ENCODE measurements around the gene CEP112.
"Not testable (repeated sequence)": the region's sequence is repeated elsewhere in the genome, so short reads cannot be mapped to it uniquely, and the experiment has no call there.

Gene CEP112

DNA sequence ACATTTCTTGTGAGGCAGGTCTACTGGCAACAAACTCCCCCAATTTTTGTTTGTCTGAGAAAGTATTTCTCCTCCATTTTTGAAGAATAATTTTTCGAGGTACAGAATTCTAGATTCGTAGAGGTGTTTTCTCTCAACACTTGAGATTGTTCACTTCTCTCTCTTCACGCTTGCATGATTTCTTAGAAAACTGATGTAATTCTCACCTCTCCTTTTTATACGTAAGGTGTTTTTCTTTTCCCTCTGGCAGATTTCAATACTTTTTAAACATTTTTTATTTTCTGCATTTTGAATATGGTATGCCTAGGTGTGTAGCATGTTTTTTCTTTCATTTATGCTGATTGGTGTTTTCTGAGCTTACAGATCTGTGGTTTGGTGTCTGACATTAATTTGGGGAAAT, 429.0 kb downstream of the CEP112 start:
- no peak for FAIRE-seq

DNA sequence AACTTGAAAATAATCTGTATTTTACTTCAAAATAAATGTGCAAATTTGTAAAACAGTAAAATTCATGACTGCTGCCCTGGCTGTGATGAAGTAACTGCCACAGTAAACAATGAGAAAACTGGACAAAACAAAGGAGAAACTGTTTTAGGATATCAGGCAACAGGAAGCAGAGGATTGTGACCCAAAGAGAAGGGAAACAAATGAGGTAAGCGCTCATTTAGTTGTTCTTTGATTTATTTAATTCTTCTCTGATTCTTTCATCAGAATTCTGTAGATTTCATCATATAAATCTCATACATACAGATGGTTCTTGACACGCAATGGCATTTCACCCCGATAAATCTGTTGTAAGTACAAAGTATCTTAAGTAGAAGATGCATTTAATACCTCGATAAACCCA, 432.4 kb downstream of the CEP112 start:
- FAIRE-seq, result no peak

DNA sequence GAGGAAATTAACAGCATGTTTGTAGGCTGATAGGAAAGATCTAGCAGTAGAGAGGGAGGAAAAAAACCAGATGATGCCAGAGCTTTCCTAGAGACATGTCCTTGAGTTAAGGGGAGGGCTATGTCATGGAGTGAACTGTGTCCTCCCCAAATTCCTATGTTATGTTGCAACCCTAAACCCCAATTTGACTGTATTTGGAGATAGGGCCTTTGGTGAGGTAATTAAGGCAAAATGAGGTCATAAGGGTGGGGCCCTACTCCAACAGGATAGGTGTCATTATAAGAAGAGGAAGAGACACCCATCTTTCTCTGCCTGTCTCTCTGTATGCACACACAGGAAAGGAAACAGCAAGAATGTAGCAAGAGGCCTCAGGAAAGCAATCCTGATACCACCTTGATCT, 435.2 kb downstream of the CEP112 start:
- no peak for FAIRE-seq

DNA sequence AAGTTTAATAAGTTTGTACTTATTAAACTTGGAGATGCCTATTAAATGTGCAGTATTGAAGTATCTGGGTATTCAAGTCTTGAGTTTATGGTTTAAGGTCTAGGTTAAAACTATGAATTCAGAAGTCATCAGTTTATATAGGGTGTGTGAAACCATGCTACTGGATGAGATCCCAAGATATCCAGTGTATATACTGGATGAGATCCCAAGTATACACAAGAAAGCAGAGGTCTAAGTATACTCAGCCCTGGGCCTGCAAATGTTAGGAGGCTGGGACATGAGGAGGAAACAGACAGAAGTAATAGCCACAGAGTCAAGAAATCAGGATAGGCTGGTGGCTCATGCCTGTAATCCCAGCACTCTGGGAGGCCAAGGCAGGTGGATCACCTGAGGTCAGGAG, 436.1 kb downstream of the CEP112 start:
- no peak for FAIRE-seq

DNA sequence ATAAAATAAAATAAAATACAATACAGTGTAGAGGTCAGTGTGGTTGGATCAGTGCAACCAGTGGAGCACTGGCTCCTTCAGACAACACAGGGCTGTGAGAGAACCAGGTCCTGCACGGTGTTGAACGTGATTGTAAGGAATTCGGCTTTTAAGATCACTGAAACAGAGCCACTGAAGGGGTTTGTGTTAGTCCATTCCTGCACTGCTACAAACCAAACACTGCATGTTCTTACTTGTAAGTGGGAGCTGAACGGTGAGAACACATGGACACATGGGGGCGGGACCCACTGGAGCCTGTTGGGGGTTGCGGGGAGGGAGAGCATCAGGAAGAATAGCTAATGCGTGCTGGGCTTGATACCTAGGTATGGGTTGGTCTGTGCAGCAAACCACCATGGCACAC, 437.3 kb downstream of the CEP112 start:
- no peak for FAIRE-seq

DNA sequence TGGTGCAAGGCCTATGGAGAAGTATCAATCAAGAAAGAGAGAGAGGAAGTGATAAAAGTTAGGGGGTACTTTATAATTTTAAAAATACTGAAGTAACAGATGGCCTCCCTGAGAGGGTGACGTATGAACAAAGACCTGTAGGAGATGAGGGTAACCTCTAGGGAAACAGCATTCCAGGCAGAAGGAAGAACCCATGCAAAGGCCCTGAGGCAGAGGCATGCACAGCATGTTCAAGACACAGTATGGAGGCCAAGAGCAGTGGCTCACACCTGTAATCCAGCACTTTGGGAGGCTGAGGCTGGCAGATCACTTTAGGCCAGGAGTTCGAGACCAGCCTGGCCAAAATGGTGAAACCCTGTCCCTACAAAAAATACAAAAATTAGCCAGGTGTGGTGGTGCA, 437.9 kb downstream of the CEP112 start:
- no peak for FAIRE-seq

DNA sequence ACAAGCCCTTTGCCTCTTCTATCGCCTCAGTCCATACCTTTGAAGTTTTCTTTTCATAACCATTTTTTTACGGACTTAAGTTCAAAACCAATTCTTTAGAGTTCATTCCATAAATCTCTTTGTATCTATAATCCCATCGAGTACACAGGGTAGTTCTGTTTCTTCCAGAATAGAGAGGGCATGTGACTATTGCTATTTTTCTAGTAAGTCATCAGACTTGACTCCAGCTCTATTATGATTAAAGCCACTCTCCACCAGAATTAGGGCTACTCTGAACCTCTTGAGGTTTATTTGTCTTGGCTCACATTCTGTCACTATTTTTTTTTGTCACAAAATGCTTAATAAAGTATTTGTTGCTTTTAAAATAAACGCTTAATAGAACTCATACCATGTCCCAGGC, 438.6 kb downstream of the CEP112 start:
- no peak for FAIRE-seq

DNA sequence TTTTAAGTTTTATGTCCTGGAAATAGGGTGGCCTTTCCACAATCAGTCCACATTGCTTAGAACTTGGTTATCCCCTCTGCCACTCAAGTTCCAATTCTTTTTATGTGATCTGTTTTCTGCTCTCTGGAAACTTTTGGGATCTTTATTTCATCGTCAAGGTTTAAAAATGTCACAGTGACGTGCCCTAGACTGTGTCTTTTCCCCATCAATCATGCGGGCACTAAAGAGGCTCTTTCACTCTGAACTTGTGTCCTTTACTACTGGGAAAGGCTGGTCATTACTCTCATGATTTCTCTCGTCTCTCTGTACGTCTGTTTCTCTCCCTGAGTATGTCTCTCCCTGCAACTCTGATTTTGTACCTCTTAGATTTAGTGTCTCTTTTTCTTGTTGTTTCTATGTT, 440.7 kb downstream of the CEP112 start:
- FAIRE-seq, result no peak

DNA sequence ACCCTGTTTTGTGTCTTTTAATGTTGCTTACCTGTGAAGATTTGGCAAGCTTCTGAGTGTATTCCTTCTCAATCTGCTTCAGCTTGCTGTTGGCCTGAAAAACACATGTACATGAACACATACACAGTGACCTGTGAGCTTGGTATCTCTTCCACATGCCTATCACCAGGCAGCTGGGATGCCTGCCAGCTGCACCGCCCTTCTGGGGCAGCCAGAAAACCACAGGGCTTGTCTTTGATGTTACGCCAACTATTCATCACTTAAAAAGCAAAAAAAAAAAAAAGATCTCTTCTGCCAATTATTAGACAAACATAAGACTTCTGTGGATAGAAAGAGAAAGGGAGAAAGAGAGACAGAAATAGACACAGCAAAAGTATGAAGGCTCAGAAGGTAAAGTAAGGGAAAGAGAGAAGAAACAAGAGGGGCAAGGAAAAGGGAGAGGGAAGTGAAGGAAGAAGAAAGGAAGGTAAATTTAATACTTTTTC, 441.3 kb downstream of the CEP112 start:
- FAIRE-seq, result no peak

DNA sequence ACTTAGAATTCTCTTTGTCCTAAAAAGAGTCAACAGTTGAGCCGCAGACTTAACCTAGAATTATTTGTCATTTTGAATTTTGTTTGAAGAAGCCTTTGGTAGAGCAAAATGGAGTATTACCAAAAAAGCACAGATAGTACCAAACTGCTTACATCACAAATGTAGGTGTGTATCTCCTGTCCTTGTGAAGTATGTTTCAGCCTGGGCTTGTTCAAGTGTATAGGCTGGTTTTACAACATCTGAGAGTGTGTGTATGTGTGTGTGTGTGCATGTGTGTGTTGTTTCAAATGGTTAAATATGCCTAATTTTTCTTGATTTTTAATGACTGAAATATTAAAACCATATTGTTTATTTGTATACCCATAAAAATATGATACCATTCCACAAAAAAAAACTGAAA, 441.8 kb downstream of the CEP112 start:
- no peak for FAIRE-seq

DNA sequence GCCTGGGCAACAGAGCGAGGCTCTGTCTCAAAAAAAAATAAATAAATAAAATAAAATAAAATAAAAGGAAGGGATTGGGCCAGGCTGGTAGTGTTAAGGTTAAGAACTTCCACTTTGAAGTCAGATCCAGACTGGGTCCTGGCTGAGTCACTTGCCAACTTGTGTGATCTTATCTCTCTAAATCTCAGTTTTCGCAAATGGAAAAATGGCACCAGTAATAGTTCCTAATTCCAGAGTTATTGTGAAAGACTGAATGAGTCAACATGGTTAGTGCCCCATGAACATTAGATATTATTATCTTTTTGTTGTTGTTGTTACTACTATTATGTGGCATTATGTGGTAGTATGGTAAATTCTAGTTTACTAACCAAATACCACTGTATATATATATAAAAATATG, 442.5 kb downstream of the CEP112 start:
- no peak for FAIRE-seq

DNA sequence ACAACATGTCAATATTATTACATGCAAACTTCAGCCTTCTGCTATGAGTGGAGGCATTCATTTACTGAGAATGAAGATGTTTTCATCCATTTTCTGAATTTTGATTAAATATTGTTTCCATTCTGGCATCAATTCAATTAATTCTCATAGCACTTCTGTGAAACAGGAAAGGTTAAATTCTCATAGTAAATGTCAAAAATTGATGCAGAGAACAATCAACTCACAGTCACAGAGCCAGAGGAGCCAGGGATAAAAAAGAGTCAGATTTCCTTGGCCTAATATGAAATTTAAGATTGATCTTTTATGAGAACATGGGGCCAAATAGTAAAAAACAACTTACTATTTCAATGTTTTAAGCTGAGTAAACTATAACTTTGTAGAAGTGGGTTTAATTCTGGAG, 446.7 kb downstream of the CEP112 start:
- FAIRE-seq, result no peak

DNA sequence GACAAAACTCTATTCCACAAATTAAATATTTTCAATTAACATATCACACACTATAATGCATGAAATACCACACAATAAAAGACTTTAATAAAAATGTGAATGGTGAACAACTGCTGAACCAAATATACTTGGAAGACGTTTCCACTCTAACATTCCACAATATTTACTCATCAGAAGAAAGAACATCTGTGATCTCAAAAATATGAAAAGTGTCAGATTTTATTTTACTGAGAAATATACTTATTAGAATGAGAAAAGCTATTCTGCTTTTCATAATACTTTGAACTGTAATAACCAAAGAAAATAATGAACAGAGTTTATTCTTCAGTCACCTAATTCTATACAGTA, 448.7 kb downstream of the CEP112 start:
- peak; percentile 43 for FAIRE-seq

DNA sequence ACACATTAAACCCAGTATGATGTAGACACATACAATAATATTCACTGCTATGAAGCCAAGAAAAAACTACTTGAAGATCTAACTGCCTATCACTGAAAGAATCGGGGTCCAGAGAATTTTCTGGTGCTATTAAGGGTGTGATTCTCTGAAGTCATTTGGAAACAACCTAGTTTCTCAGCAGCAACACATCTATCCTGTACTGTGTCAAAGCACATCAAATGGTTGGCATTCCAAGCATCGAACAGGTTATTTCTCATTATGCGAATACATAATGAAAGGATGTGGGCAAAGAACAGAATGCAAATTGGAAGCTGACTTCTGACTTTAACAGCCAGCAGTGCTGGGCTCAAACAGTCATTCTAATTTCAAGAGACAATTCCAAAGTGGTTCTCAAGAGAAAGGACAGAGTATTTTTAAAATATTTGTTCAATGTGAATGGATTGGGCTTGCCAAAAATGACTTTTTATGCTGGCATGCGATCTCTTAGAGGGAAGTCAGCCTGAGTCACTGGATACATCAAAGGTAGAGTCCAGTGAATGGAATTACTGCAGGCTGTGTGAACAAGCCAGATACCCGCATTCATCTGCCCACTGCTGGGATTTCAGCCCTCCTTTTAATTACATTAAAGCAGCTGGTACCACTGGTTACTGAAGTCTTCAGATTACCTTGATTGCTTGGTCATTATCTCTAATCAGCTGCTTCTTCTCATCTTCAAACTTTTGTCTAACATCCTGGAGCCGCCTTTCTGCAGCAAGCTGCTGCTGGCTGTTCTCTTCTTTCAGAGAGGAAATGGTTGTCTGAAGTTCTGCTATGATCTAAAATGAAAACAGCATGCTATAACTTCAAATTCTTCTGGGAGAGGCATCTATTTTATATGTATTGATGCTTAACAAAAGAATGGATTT, 449.3 kb downstream of the CEP112 start:
- no peak for FAIRE-seq

DNA sequence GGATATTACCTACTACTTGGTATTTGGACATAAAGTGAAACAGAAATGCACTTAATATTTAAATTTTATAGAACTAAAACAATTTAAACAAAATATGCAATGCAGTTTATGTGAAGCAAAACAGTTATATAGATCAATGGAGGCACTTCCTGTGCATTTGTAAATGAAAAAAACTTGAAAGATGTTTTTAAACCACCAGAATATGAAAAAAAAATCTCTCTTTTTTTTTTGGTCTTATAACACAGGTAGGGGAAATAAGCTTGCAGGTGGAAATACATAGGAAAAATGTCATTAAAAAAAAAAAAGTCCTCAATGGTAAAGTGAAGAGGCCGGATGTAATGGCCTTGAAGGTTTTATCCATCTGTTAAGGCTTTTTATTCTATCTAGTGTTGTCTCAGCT, 450.2 kb downstream of the CEP112 start:
- FAIRE-seq, result no peak

DNA sequence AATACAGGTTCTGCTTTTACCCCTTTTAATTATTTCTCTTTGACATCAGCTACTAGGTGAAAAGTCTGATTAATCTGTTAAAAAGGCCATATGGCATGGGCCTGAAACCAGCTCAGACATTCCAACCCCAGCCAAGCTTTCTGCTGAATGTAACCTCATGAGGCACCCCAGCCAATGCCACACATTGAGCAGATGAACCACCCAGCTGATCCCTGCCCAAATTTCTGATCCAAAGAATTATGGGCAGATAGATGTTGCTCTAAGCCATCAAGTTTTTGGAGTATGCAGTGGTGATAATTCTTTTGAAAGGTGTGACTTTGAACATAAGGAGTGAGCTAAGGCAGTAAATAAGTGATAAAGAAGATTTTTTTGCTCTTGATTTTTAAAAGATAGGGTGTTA, 452.9 kb downstream of the CEP112 start:
- FAIRE-seq, result no peak

DNA sequence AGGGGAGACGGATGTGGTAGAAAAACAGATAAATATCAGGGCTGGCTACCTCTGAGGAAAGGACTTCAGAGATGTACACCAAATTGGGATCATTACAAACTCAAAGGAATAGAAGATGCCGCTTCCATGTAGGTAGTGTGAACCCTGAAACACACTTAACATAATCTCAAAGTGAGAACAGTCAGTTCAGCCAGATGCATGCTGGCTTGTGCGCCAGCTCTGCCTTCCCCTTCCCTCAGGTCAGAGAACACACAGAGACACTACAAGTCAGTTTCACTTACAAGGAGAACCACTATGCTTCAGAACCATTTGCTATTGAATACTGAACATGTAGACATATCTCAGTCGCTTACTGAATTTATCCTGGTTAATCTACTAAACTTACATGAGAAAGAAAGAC, 454.5 kb downstream of the CEP112 start:
- FAIRE-seq, result no peak

DNA sequence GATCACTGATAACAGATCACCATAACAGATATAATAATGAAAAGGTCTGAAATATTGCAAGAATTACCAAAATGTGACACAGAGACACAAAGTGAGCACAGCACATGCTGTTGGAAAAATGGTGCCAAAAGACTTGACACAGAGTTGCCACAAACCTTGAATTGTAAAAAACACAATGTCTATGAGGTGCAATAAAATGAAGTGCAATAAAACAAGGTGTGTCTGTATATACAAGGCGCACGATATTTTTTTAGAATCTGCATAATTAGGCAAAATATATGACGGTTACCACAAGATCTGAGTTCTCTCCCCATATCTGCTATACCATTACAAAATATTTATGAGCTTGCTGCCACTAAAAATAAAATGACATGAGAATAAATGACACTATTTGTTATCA, 458.6 kb downstream of the CEP112 start:
- no peak for FAIRE-seq

DNA sequence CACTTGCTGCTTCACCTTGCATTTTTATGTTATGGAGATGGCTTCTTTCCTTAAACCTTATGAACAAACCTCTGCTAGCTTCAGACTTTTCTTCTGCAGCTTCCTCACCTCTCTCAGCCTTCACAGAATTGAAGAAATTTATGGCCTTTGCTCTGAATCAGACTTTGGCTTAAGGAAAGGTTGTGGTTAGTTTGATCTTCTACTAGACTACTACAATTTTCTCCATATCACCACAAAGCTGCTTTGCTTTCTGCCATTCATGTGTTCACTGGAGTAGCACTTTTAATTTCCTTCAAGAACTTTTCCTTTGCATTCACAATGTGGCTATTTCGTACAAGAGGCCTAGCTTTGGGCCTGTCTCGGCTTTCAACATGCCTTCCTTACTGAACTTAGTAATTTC, 459.3 kb downstream of the CEP112 start:
- FAIRE-seq, result not testable (repeated sequence)

DNA sequence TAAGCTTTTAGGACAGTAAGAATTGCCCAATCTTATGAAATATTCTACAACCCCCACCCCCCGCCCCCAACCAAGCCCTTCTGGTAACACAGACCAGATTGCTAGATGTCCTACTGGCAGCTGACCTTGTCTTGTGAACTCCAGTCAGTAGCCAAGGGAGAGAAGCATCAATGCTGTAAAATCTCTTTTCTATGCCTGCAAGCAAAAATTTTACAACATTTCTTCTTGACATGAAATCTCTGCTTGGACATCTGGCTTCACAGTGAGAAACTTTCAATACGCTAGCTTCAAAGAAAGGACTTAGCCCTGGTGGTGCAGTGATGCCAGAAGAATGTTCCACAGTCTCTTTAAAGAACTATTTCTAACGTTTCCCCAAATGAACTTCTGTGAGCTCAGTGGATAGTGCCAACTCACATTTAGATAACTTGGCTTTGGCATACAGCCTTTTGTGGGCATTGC, 461.2 kb downstream of the CEP112 start:
- FAIRE-seq, result no peak

DNA sequence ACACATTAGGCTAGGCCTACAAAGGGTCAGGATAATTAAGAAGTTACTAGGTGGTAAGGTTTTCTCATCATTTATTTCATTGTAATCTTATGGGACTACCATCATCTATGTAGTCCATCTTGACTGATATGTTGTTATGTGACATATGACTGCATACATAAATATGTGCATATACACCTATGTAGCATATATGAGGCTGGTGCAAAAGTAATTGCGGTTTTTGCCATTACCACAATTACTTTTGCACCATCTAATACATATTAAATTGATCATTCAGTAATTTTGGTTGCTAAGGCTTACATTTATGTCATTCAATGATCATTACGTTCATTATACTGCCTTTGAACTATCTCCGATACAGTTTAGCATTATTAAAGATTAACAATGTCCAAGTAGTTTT, 462.7 kb downstream of the CEP112 start:
- no peak for FAIRE-seq

DNA sequence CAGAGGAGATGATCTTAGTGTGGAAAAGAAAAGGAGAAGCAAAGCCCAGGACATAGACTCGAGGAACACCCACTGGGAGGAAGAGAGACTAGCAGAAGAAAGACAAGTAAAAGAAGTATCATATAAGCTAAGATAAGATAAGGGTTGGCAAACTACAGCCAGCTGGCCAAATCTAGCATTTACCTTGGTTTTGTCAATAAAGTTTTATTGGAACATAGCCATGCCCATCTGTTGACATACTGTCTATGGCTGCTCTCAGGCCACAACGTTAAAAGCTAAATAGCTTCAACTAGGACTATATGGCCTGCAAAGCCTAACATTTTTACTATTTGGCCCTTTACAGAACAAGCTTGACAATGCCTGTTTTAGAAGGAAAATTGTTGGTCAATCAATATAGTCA, 464.1 kb downstream of the CEP112 start:
- FAIRE-seq, result no peak

DNA sequence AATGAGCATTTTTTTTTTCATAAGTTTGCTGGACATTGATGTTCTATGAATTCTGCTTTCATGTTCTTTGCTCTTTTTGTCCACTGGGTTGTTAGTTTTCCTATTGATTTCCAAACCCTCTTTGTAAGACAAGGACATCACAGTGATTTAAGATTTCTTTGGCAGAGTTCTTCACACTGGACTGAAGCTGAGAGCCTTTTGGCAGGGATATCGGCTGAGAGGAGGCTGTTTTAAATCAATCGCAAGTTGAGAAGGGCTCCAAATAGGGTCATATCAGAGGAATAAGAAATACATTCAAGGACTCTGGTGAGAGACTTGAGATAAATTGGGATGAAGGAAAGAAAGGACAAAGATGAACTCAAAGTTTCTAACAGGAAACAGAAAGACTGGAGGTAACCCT, 464.7 kb downstream of the CEP112 start:
- FAIRE-seq, result no peak

DNA sequence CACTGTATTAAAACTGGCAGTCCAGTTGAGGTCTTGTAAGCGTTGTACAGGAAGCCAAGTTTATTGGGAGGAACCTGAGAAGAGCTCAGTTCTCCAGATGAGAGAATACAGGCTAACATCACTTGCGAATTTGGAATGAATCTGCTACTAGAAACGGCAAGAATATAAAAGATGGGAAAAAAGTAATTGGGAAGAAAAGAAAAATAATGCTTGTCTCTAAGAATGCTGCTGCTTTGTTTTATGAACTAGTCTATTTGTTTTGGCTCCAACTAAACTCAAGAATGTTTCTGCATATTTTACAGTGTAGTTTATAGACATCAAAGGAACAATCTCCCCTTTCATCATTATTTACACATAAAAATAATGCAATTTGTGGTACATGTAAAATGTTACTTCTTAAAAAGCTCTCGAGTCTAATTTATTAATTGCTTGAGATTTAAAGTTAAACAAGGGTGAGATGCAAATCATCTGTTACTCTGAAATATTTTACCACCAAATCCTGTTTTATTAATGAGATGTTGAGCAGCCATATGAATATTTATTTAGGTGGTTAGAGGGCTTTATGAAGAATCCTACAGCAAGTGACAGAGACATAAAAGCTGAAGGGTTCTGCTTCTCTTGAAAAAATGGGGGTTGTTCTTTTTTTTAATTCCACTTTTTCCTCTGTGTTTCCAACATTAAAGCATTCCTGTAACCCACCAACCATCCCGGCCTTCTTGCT, 468.3 kb downstream of the CEP112 start:
- no peak for FAIRE-seq
